Mammary epithelial cell (primary cell): ENCODE data around the gene PITX1.

ENCODE experiments used
- CTCF ChIP-seq, 2 donors: IDR thresholded peaks in 1 of 2; conservative IDR thresholded peaks in 1 of 2; 2 replicates each; pipeline ENCODE4 v1.5.1; 2011 to 2012; ENCODE audit warnings: inconsistent platforms in 2 of 2, low read length in 2 of 2, mild to moderate bottlenecking in 2 of 2, control low read depth in 1 of 2, low read depth in 1 of 2; ENCODE audit not compliant: insufficient read depth in 1 of 2; ENCODE audit errors: extremely low read depth in 1 of 2
- EZH2 ChIP-seq: IDR thresholded peaks from 2 replicates; pipeline ENCODE4 v1.6.1; 2012; ENCODE audit warnings: low read length, inconsistent platforms, borderline replicate concordance

GRCh38 chr5:135051399-135051798 lies 17.4 kb upstream of the PITX1 start:
- TF ChIP-seq EZH2 = no peak
- TF ChIP-seq CTCF (conservative IDR thresholded peaks at IDR 0.05 in 1 of 2, IDR thresholded peaks at IDR 0.05 in 1 of 2; ENCODE audit: extremely low read depth in 1 of 2, insufficient read depth in 1 of 2, low read depth in 1 of 2, low read length in 2 of 2) = no peak
